ENCODE results near the gene ADAM17. TPM values are rescaled to one million over a fixed set of nuclear protein-coding genes. Genes with fewer than 3 reads are reported as not detected.

Gene ADAM17
- total and polyA plus RNA-seq, 8 donors: 4.0 to 46.1 (median 16.8) TPM

DNA sequence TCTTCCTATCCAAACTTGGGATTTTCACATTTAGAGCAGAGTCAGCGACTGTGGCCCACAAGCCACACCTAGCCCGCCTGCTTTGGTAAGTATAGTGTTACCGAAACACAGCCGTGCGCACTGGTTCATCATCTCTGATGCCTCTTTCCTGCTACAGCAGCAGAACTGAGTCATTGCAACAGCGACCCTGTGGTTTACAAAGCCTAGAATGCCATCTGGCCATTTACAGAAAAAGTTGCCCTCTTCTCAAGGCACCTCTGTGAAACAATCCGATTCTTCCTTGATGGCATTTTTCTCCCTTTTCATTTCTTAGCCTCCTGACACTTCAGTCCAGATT lies 92.0 kb downstream of the ADAM17 start:
- Histone ChIP-seq H3K36me3 (peaks cover 7 to 82% (median 68%) of the 10 kb centered on the region in 4 donors), H3K27me3 (no peaks in the 10 kb centered on the region), H3K9me3 (no peaks in the 10 kb centered on the region), H3K27ac (no peak overlapping the region), H3K4me1 (peaks cover 0 to 8% (median 0%) of the 10 kb centered on the region in 4 donors), H3K4me3 (no peak overlapping the region)
- DNase-seq: no peak
- WGBS, 5 donors: 70 to 79% (median 77%) methylated on average over 7 of the region's 7 CpGs
- TF ChIP-seq, protein P1, sequence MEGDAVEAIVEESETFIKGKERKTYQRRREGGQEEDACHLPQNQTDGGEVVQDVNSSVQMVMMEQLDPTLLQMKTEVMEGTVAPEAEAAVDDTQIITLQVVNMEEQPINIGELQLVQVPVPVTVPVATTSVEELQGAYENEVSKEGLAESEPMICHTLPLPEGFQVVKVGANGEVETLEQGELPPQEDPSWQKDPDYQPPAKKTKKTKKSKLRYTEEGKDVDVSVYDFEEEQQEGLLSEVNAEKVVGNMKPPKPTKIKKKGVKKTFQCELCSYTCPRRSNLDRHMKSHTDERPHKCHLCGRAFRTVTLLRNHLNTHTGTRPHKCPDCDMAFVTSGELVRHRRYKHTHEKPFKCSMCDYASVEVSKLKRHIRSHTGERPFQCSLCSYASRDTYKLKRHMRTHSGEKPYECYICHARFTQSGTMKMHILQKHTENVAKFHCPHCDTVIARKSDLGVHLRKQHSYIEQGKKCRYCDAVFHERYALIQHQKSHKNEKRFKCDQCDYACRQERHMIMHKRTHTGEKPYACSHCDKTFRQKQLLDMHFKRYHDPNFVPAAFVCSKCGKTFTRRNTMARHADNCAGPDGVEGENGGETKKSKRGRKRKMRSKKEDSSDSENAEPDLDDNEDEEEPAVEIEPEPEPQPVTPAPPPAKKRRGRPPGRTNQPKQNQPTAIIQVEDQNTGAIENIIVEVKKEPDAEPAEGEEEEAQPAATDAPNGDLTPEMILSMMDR (IDR thresholded peaks at IDR 0.05): no peak
- no peak for TF ChIP-seq POLR2AphosphoS5 (IDR thresholded peaks at IDR 0.05)
- no peak for TF ChIP-seq EP300 (IDR thresholded peaks at IDR 0.05)
- TF ChIP-seq POLR2A (IDR thresholded peaks at IDR 0.05): no peak
- intact Hi-C loops (cut with DNase I; ENCODE audit: low total_unique reads): no loop called here

DNA sequence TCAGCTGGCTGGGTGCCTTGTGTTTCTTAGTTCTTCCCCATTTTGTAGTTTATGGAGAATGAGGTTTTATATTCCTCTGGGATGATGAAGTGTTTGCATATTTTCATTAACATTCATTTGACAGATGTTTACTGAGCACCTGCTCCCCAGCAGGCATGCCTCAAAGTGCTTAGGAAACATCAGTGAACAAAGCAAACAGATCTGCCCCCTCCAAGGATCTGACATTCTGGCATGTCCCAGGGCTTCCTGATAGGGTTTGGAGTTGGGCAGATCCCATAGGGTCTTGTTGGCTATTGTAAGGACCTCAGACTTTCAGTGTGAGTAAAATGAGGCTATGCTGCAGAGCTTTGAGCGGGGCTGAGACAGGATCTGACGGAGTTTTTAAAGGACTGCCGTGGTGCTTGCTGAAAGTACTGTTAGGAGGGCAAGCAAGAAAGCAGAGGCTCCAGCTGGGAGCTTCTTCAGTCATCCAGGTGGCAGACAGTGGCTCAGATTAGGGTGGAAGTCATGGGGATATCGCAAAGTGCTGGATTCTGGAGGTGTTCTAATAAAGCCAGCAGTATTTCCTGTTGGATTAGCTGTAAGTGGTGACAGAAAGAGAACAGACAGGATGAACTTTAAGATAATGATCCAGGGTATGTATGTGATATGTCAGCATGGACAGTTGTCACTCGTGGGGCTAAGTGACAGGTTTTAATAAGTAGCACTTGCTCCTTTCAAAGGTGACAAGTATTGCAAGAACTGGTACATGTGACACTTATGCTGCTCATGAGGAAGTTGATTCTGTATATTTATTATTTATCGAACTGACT lies 92.5 kb downstream of the ADAM17 start:
- no peak overlapping the region for H3K27ac ChIP-seq
- TF ChIP-seq, protein P1 (IDR thresholded peaks at IDR 0.05): no peak
- TF ChIP-seq POLR2AphosphoS5 (IDR thresholded peaks at IDR 0.05) (no peak), POLR2A (IDR thresholded peaks at IDR 0.05) (no peak), EP300 (IDR thresholded peaks at IDR 0.05) (no peak)
- H3K36me3 ChIP-seq: peaks cover 7 to 82% (median 69%) of the 10 kb centered on the region in 4 donors
- DNase-seq: no peak
- H3K9me3 ChIP-seq: no peaks in the 10 kb centered on the region
- intact Hi-C loops (cut with DNase I; ENCODE audit: low total_unique reads): no loop called here
- WGBS, 5 donors: 84 to 91% (median 90%) methylated on average over 6 of the region's 6 CpGs
- H3K4me1 ChIP-seq: peaks cover 0 to 9% (median 0%) of the 10 kb centered on the region in 4 donors
- no peaks in the 10 kb centered on the region for H3K27me3 ChIP-seq
- H3K4me3 ChIP-seq: no peak overlapping the region

DNA sequence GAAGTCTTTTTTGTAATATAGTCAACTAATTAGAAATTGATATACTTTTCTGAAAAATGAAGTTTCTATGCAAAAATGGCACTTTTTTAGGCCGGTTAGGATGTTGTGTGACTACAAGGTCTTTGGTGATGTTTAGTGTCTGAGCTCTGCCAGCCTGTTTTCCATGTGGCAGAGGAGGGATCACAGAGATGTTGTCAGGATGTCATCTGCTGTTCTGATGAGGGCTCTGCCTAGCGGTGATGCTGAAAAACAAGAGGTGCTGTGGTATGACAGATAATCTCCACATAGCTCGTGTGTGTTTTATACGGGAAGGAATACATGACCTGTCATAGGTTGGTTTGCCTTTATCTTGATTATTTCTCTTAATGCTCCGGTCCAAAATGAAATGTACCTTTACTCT lies 93.3 kb downstream of the ADAM17 start:
- no peaks in the 10 kb centered on the region for H3K27me3 ChIP-seq
- peaks cover 7 to 84% (median 70%) of the 10 kb centered on the region in 4 donors for H3K36me3 ChIP-seq
- TF ChIP-seq, protein P1 (IDR thresholded peaks at IDR 0.05): no peak
- no peak for TF ChIP-seq EP300 (IDR thresholded peaks at IDR 0.05)
- TF ChIP-seq POLR2AphosphoS5 (IDR thresholded peaks at IDR 0.05): no peak
- no peak for TF ChIP-seq POLR2A (IDR thresholded peaks at IDR 0.05)
- intact Hi-C loops (cut with DNase I; ENCODE audit: low total_unique reads): no loop called here
- WGBS, 5 donors: 74 to 96% (median 84%) methylated on average over 5 of the region's 5 CpGs
- no peaks in the 10 kb centered on the region for H3K9me3 ChIP-seq
- no peak overlapping the region for H3K27ac ChIP-seq
- H3K4me3 ChIP-seq: no peak overlapping the region
- peaks cover 0 to 9% (median 0%) of the 10 kb centered on the region in 4 donors for H3K4me1 ChIP-seq
- DNase-seq: no peak

DNA sequence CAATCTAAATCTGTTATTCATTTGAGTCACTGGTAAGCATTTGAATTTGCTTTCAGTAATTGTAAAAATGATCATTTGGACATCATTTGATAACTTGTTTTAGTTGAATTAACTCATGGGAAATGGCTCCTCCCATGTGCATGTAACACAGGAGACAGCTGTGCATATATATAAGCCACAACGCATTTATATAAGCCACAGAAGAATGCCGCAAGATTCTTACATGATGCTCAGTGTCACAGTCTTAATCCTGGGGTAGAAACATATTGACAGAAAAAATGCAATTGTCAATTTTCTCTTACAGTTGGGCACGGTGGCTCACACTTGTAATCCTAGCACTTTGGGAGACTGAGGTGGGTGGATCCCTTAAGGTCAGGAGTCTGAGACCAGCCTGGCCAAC lies 94.6 kb downstream of the ADAM17 start:
- no peak overlapping the region for H3K4me3 ChIP-seq
- intact Hi-C loops (cut with DNase I; ENCODE audit: low total_unique reads): no loop called here
- peaks cover 0 to 9% (median 0%) of the 10 kb centered on the region in 4 donors for H3K4me1 ChIP-seq
- no peaks in the 10 kb centered on the region for H3K27me3 ChIP-seq
- no peak for DNase-seq
- no peak overlapping the region for H3K27ac ChIP-seq
- H3K9me3 ChIP-seq: no peaks in the 10 kb centered on the region
- 90 to 93% (median 91%) methylated on average over 3 of the region's 3 CpGs for WGBS, 5 donors
- no peak for TF ChIP-seq POLR2AphosphoS5 (IDR thresholded peaks at IDR 0.05)
- no peak for TF ChIP-seq EP300 (IDR thresholded peaks at IDR 0.05)
- TF ChIP-seq POLR2A (IDR thresholded peaks at IDR 0.05): no peak
- TF ChIP-seq, protein P1 (IDR thresholded peaks at IDR 0.05): no peak
- H3K36me3 ChIP-seq: peaks cover 7 to 86% (median 79%) of the 10 kb centered on the region in 4 donors
